ENCODE results near the gene ZNF695.

ZNF695 gene

DNA sequence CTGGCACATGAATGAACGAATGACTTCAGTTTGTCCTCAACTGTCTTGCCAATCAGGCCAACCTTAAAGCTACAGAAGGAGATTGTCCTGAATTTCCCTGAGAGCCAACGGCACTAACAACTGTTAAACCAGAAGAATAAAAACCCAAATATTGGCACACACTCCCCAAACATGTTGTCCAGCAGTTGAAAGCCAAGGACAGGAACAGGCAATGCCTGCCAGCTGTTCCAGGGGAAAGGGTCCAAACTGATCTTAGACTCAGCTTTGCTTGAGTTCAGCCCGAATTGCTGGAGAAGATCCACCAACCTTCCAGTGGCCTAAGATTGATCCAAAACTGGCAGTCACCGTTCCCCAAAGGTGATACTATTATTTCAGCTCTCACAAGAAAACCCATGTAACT, 53.7 kb downstream of the ZNF695 start:
- no peak for DNase-seq

DNA sequence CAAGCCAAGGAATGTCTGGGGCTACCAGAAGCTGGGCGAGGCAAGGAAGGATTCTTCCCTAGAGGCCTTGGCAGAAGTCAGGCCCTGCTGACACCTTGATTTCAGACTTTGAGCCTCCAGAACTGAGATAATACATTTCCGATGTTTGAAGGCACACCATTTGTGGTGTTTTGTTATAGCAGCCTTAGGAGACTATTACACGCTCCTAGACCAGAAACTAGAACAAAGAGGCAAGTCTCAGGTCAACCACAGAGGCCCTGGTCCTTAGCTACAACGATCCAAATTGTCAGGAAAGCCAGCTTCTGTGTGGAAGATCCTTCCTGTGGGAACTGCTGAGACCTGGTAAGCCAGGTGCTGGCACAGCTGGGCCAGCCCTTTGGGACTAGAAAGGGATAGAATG, 56.4 kb downstream of the ZNF695 start:
- DNase-seq = no peak

DNA sequence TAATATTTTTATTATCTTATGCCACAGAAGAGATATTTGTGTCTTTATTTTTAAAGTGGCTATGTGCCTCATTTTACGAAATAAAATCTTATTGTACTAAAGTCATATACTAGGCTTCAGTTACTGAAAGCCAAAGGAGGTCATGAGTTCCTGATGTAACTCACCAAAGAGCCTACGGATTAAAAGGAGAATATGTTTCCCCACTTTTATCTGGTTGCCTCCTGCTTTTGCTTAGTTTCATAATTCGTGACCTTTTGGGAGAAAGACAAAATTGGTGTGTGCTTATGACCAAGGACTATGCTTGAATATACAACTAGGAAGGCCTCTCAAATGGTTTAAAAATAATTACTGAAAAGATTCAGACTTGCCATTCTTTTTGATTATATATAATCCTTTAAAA, 57.9 kb downstream of the ZNF695 start:
- DNase-seq = no peak

DNA sequence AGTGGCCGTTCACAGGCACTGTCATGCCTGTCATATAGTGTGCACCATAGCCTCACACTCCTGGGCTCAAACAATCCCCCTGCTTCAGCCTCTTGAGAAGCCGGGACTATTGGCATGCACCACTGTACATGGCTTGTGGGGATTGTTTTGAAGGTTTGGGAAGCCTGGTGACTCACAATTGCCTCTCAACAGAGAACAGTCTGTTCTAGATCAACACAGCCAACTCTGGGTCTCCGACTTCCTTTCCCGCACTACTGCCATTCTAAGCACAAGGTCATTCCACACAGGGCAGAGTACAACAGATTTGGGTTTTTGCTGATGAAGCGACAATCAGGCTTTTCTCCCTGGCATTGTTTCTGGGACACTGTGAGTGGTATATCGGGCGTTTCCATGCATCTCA, 60.6 kb downstream of the ZNF695 start:
- DNase-seq = no peak

DNA sequence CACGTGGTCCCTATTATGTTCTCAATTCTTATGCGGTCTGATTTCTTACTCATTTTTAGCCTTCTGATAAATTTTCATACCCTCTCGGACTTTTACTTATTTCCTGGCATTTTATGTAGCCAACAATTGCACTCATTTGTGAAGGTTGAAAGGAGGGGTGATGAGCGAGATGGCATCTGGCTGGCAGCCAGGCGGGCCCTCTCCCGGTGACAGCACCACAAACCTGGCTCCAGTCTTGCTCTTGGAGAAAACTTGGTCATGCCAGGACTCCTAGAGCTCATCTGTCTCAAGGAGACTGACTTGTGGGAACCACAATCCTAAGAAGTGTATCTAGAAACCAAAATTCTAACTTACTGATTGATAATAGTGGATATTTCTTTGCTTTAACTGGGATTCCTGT, 61.5 kb downstream of the ZNF695 start:
- DNase-seq = no peak
